ENCODE data around the gene ADAP1. TPM values are rescaled to one million over a fixed set of nuclear protein-coding genes. Genes with fewer than 3 reads are reported as not detected.
A peak's percentile ranks its signal among the peaks of the same experiment; 100 is the strongest.

ADAP1 gene
- total RNA-seq, 1 experiment from 2014 or later = 16.4 TPM

DNA sequence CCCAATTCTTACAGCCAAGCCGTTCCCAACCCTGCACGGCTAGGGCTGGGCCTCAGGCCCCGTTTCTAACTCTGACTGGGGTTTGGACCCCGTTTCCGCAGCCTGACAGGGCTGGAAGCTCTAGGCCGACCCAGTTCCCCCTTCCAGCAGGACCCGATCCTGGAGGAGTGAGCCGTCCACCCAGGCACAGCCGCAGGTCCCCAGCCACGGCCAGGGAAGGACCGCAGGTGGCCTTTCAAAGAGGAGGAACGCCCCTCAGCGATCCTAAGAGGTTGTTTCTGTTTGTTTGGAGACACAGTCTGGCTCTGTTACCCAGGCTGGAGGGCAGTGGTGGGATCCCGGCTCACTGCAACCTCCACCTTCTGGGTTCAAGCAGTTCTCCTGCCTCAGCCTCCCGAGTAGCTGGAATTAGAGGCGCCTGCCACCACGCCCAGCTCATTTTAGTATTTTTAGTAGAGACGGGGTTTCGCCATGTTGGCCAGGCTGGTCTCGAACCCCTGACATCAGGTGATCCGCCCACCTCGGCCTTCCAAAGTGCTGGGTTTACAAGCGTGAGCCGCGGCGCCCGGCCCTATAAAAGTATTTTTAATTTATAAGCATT, 78.9 kb downstream of the ADAP1 start:
- no peak for DNase-seq (ENCODE audit: low spot score)
- CTCF ChIA-PET = no interaction called here
- H3K4me1 ChIP-seq (ENCODE audit: insufficient read depth, low read length, poor library complexity, severe bottlenecking) = peaks cover 18% of the 10 kb centered on the region
- BruUV-seq (replicated peaks) = no TSS peak
- no peak for TF ChIP-seq EZH2 (IDR thresholded peaks at IDR 0.05; ENCODE audit: borderline replicate concordance, low read depth, low read length, poor library complexity, severe bottlenecking)
- TF ChIP-seq, protein P1, sequence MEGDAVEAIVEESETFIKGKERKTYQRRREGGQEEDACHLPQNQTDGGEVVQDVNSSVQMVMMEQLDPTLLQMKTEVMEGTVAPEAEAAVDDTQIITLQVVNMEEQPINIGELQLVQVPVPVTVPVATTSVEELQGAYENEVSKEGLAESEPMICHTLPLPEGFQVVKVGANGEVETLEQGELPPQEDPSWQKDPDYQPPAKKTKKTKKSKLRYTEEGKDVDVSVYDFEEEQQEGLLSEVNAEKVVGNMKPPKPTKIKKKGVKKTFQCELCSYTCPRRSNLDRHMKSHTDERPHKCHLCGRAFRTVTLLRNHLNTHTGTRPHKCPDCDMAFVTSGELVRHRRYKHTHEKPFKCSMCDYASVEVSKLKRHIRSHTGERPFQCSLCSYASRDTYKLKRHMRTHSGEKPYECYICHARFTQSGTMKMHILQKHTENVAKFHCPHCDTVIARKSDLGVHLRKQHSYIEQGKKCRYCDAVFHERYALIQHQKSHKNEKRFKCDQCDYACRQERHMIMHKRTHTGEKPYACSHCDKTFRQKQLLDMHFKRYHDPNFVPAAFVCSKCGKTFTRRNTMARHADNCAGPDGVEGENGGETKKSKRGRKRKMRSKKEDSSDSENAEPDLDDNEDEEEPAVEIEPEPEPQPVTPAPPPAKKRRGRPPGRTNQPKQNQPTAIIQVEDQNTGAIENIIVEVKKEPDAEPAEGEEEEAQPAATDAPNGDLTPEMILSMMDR (conservative IDR thresholded peaks at IDR 0.05; ENCODE audit: low read depth, low read length) = no peak
- peak overlapping the region; percentile 24 for H3K4me3 ChIP-seq (ENCODE audit: low read depth, low read length, poor library complexity, severe bottlenecking)
- H3K36me3 ChIP-seq (ENCODE audit: insufficient read depth, low read length, poor library complexity, severe bottlenecking) = peaks cover 27% of the 10 kb centered on the region
- POLR2A ChIA-PET (ENCODE audit: low non-redundant PET) = interaction anchor here (0.6 kb wide), 1 partner anchor 168 kb away, joined by 7 read pairs; no protein-coding TSS in a partner anchor
- H3K27ac ChIP-seq (ENCODE audit: low read depth, low read length, poor library complexity, severe bottlenecking) = peak overlapping the region; percentile 55
- intact Hi-C loops (cut with micrococcal nuclease; ENCODE audit: unreplicated experiment) = no loop called here
- no peaks in the 10 kb centered on the region for H3K9me3 ChIP-seq (ENCODE audit: low read depth, low read length, poor library complexity, severe bottlenecking)
- H3K27me3 ChIP-seq (replicated peaks; ENCODE audit: insufficient read depth, low read depth, low read length, poor library complexity) = no peaks in the 10 kb centered on the region

DNA sequence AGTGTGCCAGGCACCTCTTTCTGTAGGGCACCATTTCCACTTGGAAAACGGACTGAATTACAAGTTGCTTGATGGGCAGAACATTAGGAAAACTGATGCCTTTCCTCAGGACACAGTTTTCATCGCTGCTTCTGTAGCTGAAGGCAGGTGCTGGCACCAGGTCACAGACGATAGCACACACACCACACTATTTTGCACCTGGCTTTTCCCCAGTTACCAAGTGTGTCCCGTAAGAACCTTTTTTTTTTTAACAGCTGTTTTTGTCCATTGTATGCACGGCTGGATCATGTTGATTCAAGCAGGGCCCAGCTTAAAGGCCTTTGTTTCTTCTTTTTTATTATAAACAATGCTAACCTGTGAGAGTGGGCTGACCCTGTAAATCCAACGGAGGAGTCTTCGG, 79.4 kb downstream of the ADAP1 start:
- no peak for TF ChIP-seq EZH2 (IDR thresholded peaks at IDR 0.05; ENCODE audit: borderline replicate concordance, low read depth, low read length, poor library complexity, severe bottlenecking)
- TF ChIP-seq, protein P1 (conservative IDR thresholded peaks at IDR 0.05; ENCODE audit: low read depth, low read length) = no peak
- Histone ChIP-seq H3K27ac (ENCODE audit: low read depth, low read length, poor library complexity, severe bottlenecking) (peak overlapping the region; percentile 55), H3K4me1 (ENCODE audit: insufficient read depth, low read length, poor library complexity, severe bottlenecking) (peaks cover 18% of the 10 kb centered on the region), H3K36me3 (ENCODE audit: insufficient read depth, low read length, poor library complexity, severe bottlenecking) (peaks cover 32% of the 10 kb centered on the region), H3K27me3 (replicated peaks; ENCODE audit: insufficient read depth, low read depth, low read length, poor library complexity) (no peaks in the 10 kb centered on the region), H3K9me3 (ENCODE audit: low read depth, low read length, poor library complexity, severe bottlenecking) (no peaks in the 10 kb centered on the region), H3K4me3 (ENCODE audit: low read depth, low read length, poor library complexity, severe bottlenecking) (no peak overlapping the region)
- BruUV-seq (replicated peaks) = no TSS peak
- POLR2A ChIA-PET (ENCODE audit: low non-redundant PET) = interaction anchor here (0.6 kb wide), 1 partner anchor 168 kb away, joined by 7 read pairs; no protein-coding TSS in a partner anchor
- no peak for DNase-seq (ENCODE audit: low spot score)
- intact Hi-C loops (cut with micrococcal nuclease; ENCODE audit: unreplicated experiment) = no loop called here
- CTCF ChIA-PET = no interaction called here

DNA sequence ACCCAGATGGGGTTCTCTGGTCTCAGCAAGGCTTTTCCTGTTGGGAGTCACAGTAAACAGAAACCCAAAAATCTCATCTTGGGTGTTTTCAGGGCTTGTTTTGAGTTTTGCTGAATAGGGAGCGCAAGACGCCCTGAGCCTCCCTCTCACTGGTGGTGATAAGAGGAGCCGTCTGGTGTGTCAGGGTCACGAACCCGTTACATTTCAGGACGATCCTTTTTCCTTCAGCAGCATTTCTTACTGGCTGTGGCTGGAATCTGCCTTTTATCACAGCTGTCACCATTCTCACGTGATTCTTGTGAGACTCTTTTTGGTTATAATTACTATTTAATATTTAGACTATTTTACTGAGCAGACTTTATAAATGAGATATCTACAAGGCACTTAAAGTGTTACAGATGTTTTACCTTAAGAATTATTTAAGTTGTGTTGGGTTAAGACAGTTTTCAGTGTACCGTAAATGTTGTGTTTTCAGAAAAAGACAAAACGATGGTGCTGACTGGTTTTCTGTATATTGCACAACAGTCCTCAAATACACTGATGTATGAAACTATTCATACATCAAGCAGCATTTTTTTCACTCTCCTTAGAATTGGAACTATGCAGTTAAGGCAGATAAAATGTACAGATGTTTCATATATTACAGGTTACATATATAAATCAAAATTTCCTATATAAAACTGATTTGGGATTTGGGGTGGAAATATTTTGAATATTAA, 80.3 kb downstream of the ADAP1 start:
- TF ChIP-seq, protein P1 (conservative IDR thresholded peaks at IDR 0.05; ENCODE audit: low read depth, low read length) = no peak
- TF ChIP-seq EZH2 (IDR thresholded peaks at IDR 0.05; ENCODE audit: borderline replicate concordance, low read depth, low read length, poor library complexity, severe bottlenecking) = no peak
- H3K4me1 ChIP-seq (ENCODE audit: insufficient read depth, low read length, poor library complexity, severe bottlenecking) = peaks cover 17% of the 10 kb centered on the region
- no peaks in the 10 kb centered on the region for H3K27me3 ChIP-seq (replicated peaks; ENCODE audit: insufficient read depth, low read depth, low read length, poor library complexity)
- TSS peak; percentile 24 for BruUV-seq (replicated peaks)
- no peaks in the 10 kb centered on the region for H3K9me3 ChIP-seq (ENCODE audit: low read depth, low read length, poor library complexity, severe bottlenecking)
- DNase-seq (ENCODE audit: low spot score) = no peak
- H3K36me3 ChIP-seq (ENCODE audit: insufficient read depth, low read length, poor library complexity, severe bottlenecking) = peaks cover 39% of the 10 kb centered on the region
- ChIA-PET POLR2A (ENCODE audit: low non-redundant PET) (no interaction called here), CTCF (interaction anchor here (0.7 to 1.6 kb wide), 3 partner anchors 86 to 91 kb away, joined by 3 to 10 read pairs (median 3); no protein-coding TSS in a partner anchor)
- intact Hi-C loops (cut with micrococcal nuclease; ENCODE audit: unreplicated experiment) = loop anchor here (5.0 kb wide), 1 partner anchor 52 kb away; no protein-coding TSS in a partner anchor
- H3K4me3 ChIP-seq (ENCODE audit: low read depth, low read length, poor library complexity, severe bottlenecking) = no peak overlapping the region
- H3K27ac ChIP-seq (ENCODE audit: low read depth, low read length, poor library complexity, severe bottlenecking) = peak overlapping the region; percentile 44

Data from A673 (cell line).